ENCODE measurements around the gene ABHD3. TPM values are rescaled to one million over a fixed set of nuclear protein-coding genes. Genes with fewer than 3 reads are reported as not detected.
"Not testable (repeated sequence)": the region's sequence is repeated elsewhere in the genome, so short reads cannot be mapped to it uniquely, and the experiment has no call there.

Gene ABHD3
- total and polyA plus RNA-seq, 4 experiments from 2014 or later = 35.0 to 65.6 (median 53.5) TPM

DNA sequence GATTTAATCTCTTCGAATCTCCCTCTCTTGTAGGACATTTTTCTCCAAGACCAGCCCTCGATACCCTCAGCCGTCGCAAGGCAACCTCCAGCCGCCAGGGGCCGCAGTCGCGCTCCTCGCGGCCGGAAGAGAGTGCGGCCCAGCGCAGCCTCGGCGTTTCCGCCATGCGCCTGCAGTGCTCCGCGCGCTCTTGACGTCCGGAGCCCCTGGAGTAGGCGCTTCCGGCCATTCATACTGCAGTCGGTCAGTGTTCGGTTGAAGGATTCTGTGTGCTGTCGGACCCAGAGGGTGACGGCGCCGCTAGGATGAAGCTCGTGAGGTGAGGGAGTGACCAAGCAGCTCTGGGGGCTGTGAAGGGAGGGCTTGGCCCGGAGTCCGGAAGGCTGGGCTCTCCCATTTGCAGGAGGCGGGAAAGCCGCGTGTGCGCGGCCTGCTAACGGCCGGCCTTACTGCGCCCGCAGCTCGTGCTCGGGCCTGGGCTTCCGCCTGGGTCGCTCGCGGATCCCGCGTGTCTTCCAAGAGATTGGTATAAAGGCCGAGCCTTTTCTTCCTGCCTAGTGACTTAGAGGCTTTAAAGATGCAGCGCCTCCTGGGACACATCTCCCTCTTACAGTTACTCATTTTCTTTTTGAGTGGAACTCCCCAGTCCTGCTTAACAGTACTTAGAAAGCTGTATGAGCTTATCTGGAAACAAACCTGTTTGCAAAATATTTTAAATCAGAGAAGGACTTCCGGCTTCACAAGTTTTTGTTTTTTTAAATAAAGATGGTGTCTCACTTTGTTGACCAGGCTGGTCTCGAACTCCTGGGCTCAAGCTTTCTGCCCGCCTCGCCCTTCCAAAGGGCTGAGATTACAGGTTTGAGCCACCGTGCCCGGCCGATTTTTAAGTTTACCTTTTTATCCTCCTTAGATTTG lies 92.2 kb downstream of the ABHD3 start, which contains the start of gene SNRPD1:
Gene SNRPD1, plus strand, starts transcription at position 190 of the 915 bp plus-strand sequence. Its CDS starts 116 bp downstream, at position 306.
- Mint-ChIP-seq H3K27me3 (no peaks in the 10 kb centered on the region), H3K36me3 (peaks cover 17 to 24% of the 10 kb centered on the region in 2 donors), H3K4me3 (peak within 1 kb of the TSS; percentile 97 to 100 (median 99)), H3K9me3 (no peaks in the 10 kb centered on the region), H3K4me1 (peaks cover 26 to 55% (median 37%) of the 10 kb centered on the region in 4 donors), H3K27ac (peak within 1 kb of the TSS; percentile 97 to 100 (median 99))
- ChIA-PET CTCF (ENCODE audit: partially characterized antibody) (interaction anchor here (0.6 to 5.5 kb wide), 18 partner anchors 10 to 387 kb away, joined by 3 to 181 read pairs (median 4); partner anchors contain the start of genes ABHD3, ESCO1 and MIB1), POLR2A (ENCODE audit: partially characterized antibody) (interaction anchor here (0.8 to 6.2 kb wide), 8 partner anchors 12 to 148 kb away, joined by 4 to 144 read pairs (median 6); partner anchors contain the start of genes ABHD3, ESCO1 and MIB1)
- Histone ChIP-seq H3K27me3 (ENCODE audit: insufficient read depth, low read length) (no peaks in the 10 kb centered on the region), H3K4me1 (ENCODE audit: insufficient read depth, low read length) (peaks cover 41% of the 10 kb centered on the region), H3K9me3 (ENCODE audit: control insufficient read depth in 1 of 2, low read length in 2 of 2) (no peaks in the 10 kb centered on the region), H3K27ac (ENCODE audit: low read depth, low read length) (peak within 1 kb of the TSS; percentile 85), H3K36me3 (ENCODE audit: insufficient read depth, low read length) (peaks cover 3% of the 10 kb centered on the region), H3K4me3 (ENCODE audit: low read length in 2 of 2) (peak within 1 kb of the TSS; percentile 93 to 97)
- intact Hi-C loops (cut with micrococcal nuclease) = loop anchor here (1.0 kb wide), 3 partner anchors 12 to 128 kb away; partner anchors contain the start of genes ABHD3, ESCO1 and MIB1
- peak; percentile 83 to 90 (median 86) for DNase-seq

DNA sequence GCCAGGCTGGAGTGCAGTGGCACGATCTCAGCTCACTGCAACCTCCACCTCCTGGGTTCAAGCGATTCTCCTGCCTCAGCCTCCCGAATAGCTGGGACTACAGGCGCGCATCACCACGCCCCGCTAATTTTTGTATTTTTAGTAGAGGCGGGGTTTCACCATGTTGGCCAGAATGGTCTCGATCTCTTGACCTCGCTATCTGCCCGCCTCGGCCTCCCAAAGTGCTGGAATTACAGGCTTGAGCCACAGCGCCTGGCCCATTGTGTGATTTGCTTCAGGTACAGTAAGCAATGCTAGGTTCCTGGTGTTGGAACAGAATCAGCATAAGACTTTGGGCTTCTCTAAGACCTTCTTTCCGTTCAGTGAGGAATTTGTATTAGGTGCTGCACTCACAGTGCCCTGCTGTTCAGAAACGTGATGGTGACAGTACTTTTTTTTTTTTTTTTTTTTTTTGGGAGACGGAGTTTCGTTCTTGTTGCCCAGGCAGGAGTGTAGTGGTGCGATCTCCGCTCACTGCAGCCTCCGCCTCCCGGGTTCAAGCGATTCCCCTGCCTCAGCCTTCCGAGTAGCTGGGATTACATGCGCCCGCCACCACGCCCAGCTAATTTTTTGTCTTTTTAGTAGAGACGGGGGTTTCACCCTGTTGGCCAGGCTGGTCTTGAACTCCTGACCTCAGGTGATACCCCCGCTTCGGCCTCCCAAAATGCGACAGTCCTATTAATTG lies 93.0 kb downstream of the ABHD3 start:
- H3K4me3 ChIP-seq (ENCODE audit: low read length in 2 of 2) = peak overlapping the region in 1 of 2 donors; percentile 97
- H3K27ac ChIP-seq (ENCODE audit: low read depth, low read length) = peak overlapping the region; percentile 85
- Mint-ChIP-seq H3K4me1 (peaks cover 23 to 47% (median 32%) of the 10 kb centered on the region in 4 donors), H3K27ac (peak overlapping the region; percentile 97 to 100 (median 99)), H3K36me3 (peaks cover 12 to 18% of the 10 kb centered on the region in 2 donors), H3K4me3 (peak overlapping the region; percentile 97 to 100 (median 99))
- intact Hi-C loops (cut with micrococcal nuclease) = loop anchor here (1.0 kb wide), 3 partner anchors 11 to 129 kb away; partner anchors contain the start of genes ABHD3, ESCO1 and MIB1
- H3K27me3 Mint-ChIP-seq; H3K27me3 ChIP-seq (ENCODE audit: insufficient read depth, low read length); H3K36me3 ChIP-seq (ENCODE audit: insufficient read depth, low read length); DNase-seq; H3K9me3 Mint-ChIP-seq; H3K9me3 ChIP-seq (ENCODE audit: control insufficient read depth in 1 of 2, low read length in 2 of 2): not testable (repeated sequence)
- H3K4me1 ChIP-seq (ENCODE audit: insufficient read depth, low read length) = peaks cover 36% of the 10 kb centered on the region
- CTCF ChIA-PET (ENCODE audit: partially characterized antibody) = interaction anchor here (0.7 to 5.5 kb wide), 12 partner anchors 12 to 387 kb away, joined by 3 to 181 read pairs (median 5); partner anchors contain the start of genes ABHD3, ESCO1 and MIB1
- POLR2A ChIA-PET (ENCODE audit: partially characterized antibody) = interaction anchor here (0.7 to 6.2 kb wide), 10 partner anchors 11 to 149 kb away, joined by 3 to 144 read pairs (median 6); partner anchors contain the start of genes ABHD3, ESCO1 and MIB1

DNA sequence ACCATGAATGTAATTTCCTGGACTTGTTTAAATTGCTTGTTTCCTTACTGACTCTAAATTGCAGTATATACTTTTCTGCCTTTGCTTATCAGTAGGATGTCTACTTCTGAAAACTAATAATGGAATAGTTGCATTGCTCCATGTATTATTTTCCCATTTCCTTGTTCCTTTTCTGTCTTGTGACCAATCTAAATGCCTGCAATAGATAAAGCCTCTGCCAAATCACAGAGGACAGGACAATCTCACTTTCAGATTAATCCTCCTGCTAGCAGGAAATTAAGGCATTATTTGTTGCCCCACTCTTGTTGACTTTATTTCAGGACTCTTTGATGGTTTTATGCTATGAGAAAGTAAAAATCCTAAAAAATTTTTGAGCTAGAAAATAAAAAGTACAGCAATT lies 99.4 kb downstream of the ABHD3 start:
- ChIA-PET CTCF (ENCODE audit: partially characterized antibody) (interaction anchor here (1.1 to 2.0 kb wide), 2 partner anchors 9 to 28 kb away, joined by 3 to 5 read pairs; no protein-coding TSS in a partner anchor), POLR2A (ENCODE audit: partially characterized antibody) (no interaction called here)
- Histone ChIP-seq H3K4me1 (ENCODE audit: insufficient read depth, low read length) (peaks cover 6% of the 10 kb centered on the region), H3K36me3 (ENCODE audit: insufficient read depth, low read length) (no peaks in the 10 kb centered on the region), H3K4me3 (ENCODE audit: low read length in 2 of 2) (no peak overlapping the region), H3K9me3 (ENCODE audit: control insufficient read depth in 1 of 2, low read length in 2 of 2) (no peaks in the 10 kb centered on the region), H3K27ac (ENCODE audit: low read depth, low read length) (no peak overlapping the region), H3K27me3 (ENCODE audit: insufficient read depth, low read length) (no peaks in the 10 kb centered on the region)
- DNase-seq = no peak
- no peaks in the 10 kb centered on the region for H3K27me3 Mint-ChIP-seq
- peak overlapping the region in 4 of 7 donors; percentile 25 to 76 (median 58) for H3K27ac Mint-ChIP-seq
- peaks cover 0 to 5% of the 10 kb centered on the region in 2 donors for H3K36me3 Mint-ChIP-seq
- intact Hi-C loops (cut with micrococcal nuclease) = no loop called here
- peaks cover 0 to 4% (median 0%) of the 10 kb centered on the region in 8 donors for H3K9me3 Mint-ChIP-seq
- H3K4me1 Mint-ChIP-seq = peaks cover 4 to 26% (median 8%) of the 10 kb centered on the region in 4 donors
- H3K4me3 Mint-ChIP-seq = no peak overlapping the region

DNA sequence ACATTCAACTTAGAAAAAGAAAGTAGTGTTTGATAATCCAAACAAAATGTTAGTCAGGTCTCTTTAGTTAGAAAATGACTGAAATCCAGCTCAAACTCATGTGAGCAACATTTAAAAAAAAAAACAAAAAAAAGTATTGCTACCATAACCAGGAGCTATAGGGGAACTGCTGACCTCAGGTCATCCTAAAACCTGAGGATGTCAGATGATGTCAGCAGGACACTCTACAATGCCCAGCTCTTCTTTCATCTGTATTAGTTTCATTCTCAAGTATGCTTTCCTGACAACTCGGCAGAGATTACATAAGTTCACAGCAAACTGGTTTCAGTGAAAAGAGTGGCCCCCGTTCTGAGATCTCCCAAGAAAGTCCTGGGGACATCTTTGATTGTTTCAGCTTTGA lies 99.9 kb downstream of the ABHD3 start:
- intact Hi-C loops (cut with micrococcal nuclease) = no loop called here
- Mint-ChIP-seq H3K27ac (peak overlapping the region in 5 of 7 donors; percentile 25 to 76 (median 60)), H3K4me3 (no peak overlapping the region)

DNA sequence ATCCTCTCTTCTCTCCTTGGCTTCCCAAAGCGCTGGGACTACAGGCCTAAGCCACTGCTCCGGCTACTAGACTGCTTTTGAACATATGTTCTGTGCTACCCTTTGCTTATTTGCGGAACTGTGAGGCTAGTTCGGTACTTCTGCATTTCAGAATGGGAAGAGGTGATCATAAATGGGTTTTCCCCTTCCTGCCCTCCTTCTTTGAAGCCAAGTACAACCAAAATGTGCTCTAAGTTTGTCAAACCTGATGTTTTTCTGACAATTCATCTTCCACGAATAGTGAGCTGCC lies 102.3 kb downstream of the ABHD3 start:
- H3K36me3 Mint-ChIP-seq = peaks cover 0 to 6% of the 10 kb centered on the region in 2 donors
- intact Hi-C loops (cut with micrococcal nuclease) = no loop called here
- H3K4me3 ChIP-seq (ENCODE audit: low read length in 2 of 2) = no peak overlapping the region
- no peaks in the 10 kb centered on the region for H3K27me3 Mint-ChIP-seq
- no peaks in the 10 kb centered on the region for H3K27me3 ChIP-seq (ENCODE audit: insufficient read depth, low read length)
- no peaks in the 10 kb centered on the region for H3K36me3 ChIP-seq (ENCODE audit: insufficient read depth, low read length)
- no peak for DNase-seq
- peaks cover 0 to 4% (median 0%) of the 10 kb centered on the region in 8 donors for H3K9me3 Mint-ChIP-seq
- ChIA-PET CTCF (ENCODE audit: partially characterized antibody) (interaction anchor here (1.6 to 8.3 kb wide), 2 partner anchors 9 to 139 kb away, joined by 4 to 181 read pairs; partner anchors contain the start of genes MIB1 and SNRPD1), POLR2A (ENCODE audit: partially characterized antibody) (no interaction called here)
- peaks cover 17 to 55% (median 24%) of the 10 kb centered on the region in 4 donors for H3K4me1 Mint-ChIP-seq
- H3K4me3 Mint-ChIP-seq = peak overlapping the region in 5 of 8 donors; percentile 15 to 39 (median 25)
- peaks cover 28% of the 10 kb centered on the region for H3K4me1 ChIP-seq (ENCODE audit: insufficient read depth, low read length)
- no peak overlapping the region for H3K27ac ChIP-seq (ENCODE audit: low read depth, low read length)
- H3K9me3 ChIP-seq (ENCODE audit: control insufficient read depth in 1 of 2, low read length in 2 of 2) = no peaks in the 10 kb centered on the region
- H3K27ac Mint-ChIP-seq = peak overlapping the region in 6 of 7 donors; percentile 42 to 98 (median 74)

More for the DNA sequence above, 99.9 kb downstream of the ABHD3 start:
- no peak overlapping the region for H3K27ac ChIP-seq (ENCODE audit: low read depth, low read length)
- DNase-seq = no peak
- H3K27me3 ChIP-seq (ENCODE audit: insufficient read depth, low read length) = no peaks in the 10 kb centered on the region
- Mint-ChIP-seq H3K9me3 (peaks cover 0 to 4% (median 0%) of the 10 kb centered on the region in 8 donors), H3K4me1 (peaks cover 6 to 31% (median 8%) of the 10 kb centered on the region in 4 donors), H3K27me3 (no peaks in the 10 kb centered on the region), H3K36me3 (peaks cover 0 to 6% of the 10 kb centered on the region in 2 donors)
- CTCF ChIA-PET (ENCODE audit: partially characterized antibody) = interaction anchor here (2.0 kb wide), 1 partner anchor 8 kb away, joined by 5 read pairs; no protein-coding TSS in a partner anchor
- H3K4me1 ChIP-seq (ENCODE audit: insufficient read depth, low read length) = peaks cover 6% of the 10 kb centered on the region
- no peak overlapping the region for H3K4me3 ChIP-seq (ENCODE audit: low read length in 2 of 2)
- H3K9me3 ChIP-seq (ENCODE audit: control insufficient read depth in 1 of 2, low read length in 2 of 2) = no peaks in the 10 kb centered on the region
- POLR2A ChIA-PET (ENCODE audit: partially characterized antibody) = no interaction called here
- no peaks in the 10 kb centered on the region for H3K36me3 ChIP-seq (ENCODE audit: insufficient read depth, low read length)

All from CD4-positive, alpha-beta memory T cell (primary cell).